NCI-H187 (cell line): ENCODE data around the gene EPC2.
"Not testable (repeated sequence)": the region's sequence is repeated elsewhere in the genome, so short reads cannot be mapped to it uniquely, and the experiment has no call there.

Source experiments
- DNase-seq, 2 experiments: peaks; one replicate each; lab custom pipeline; 2025; lab: John Stamatoyannopoulos, UW

EPC2 gene

DNA sequence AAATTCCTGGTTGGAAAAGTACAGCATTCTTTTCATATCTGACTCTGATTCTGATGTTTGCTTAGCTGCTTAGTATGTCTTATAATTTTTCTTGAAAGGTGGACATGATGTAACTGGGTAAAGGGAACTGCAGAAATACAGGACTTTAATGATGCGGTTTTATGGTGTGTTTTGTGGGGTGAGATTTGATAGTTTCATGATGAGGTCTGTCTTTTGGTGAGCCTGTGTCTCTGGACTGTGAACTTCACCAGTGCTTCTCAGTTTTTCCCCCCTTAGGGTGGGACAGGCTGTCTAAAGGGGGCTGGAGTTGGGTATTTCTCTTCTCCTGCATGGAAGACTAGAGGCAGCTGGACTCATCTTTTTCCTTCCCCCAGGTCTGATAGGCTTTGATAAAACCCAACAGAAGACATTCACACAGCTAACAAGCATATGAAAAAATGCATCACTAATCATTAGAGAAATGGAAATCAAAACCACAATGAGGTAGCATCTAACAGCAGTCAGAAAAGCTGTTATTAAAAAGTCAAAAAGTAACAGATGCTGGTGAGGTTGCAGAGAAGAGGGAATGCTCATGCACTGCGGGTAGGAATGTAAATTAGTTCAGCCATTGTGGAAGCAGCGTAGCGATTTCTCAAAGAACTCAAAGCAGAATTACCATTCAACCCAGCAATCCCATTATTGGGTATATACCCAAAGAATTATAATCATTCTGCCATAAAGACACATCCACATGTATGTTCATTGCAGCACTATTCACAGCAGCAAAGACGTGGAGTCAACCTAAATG lies 77.6 kb downstream of the EPC2 start:
- no peak for DNase-seq

DNA sequence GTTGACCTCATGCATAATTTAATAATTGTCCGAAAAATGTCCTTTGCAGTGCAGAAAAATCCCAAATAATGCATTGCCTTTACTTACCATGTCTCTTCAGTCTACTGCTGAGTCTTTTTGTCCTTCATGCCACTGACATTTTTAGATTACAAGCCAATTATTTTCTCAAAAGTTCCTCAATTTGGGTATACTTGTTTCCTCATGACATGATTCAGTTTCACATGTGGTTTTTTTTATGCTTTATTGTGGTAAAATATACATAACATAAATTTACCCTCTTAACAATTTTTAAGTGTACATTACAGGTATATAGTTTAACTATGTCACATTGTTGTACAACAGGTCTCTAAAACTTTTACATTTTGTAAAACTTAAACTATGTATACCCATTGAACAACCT lies 81.0 kb downstream of the EPC2 start:
- DNase-seq: no peak

DNA sequence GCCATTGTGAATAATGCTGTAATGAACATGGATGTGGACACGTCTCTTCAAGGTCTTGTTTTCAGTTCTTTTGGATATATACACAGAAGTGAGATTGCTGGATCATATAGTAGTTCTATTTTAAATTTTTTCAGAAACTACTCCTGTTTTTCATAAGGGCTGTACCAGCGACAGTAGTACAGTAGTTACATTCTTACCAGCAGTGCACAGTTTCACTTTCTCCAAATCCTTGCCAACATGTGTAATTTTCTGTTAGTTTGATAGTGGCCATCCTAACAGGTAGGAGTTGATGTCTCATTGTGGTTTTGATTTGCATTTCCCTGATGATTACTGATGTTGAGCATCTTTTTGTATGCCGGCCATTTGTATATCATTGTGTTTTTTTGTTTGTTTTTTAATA lies 81.7 kb downstream of the EPC2 start:
- no peak for DNase-seq

DNA sequence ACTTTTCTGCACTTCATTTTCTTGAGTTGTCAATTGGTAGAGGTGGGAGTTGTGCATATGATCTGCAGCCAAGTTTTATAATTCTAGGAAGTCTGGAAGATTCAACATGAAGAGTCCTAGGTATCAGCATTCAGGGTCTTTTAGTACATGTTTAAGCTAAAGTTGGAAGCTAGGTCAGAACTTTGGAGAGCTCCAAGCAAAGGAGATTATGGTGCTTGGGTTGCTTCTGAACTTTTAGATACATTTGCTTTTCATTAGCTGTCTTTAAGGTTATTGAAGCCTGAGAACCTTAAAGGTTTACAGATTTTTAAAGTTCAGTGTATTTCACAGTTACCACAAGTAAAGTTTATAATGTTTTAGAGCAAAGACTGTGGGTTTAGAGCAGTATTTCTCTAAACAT lies 85.5 kb downstream of the EPC2 start:
- no peak for DNase-seq

DNA sequence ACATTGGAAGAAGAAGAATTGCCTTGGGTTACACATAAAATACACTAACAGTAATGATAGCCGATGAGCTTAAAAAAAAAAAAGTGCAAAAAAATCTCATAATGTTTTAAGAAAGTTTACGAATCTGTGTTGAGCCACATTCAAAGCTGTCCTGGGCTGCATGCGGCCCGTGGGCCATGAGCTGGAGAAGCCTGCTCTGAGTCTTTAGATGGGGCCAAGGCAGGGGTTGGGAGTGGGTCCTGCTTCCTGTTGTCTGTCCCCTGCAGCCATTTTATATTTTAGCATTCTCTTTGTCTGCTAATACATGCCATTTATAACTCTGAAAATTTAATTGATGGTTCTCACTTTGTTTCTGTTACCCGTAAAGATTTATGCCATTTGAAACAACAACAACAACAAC lies 93.2 kb downstream of the EPC2 start:
- no peak for DNase-seq

DNA sequence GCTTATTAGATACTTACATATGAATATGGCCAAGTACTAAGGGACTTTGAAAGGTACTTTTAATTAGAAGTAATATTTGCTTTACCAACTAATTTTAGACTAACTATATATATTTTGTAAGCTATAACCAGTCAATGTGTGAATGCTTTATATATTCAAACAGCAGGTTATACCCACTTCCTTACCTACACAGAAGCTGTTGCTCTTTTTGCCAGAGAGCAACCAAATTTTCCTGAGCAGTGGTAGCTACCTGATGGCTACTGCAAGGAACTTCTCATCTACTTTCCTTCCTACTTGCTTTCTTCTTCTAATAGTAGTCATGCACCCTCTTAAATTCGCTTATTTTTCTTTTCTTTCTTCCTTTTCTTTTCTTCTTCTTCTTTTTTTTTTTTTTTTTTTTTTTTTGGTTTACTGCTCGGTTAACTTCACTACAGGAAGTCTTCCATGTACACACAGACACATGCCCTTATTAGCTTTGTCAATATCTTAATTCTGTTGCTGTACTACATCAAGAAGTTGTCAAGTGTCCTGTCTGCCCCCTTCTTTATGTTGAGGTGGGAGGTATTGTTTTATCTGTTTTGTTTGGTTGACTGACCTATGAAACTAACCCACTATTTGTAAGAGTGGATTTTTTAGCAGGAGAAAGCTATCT lies 95.0 kb downstream of the EPC2 start:
- no peak for DNase-seq

DNA sequence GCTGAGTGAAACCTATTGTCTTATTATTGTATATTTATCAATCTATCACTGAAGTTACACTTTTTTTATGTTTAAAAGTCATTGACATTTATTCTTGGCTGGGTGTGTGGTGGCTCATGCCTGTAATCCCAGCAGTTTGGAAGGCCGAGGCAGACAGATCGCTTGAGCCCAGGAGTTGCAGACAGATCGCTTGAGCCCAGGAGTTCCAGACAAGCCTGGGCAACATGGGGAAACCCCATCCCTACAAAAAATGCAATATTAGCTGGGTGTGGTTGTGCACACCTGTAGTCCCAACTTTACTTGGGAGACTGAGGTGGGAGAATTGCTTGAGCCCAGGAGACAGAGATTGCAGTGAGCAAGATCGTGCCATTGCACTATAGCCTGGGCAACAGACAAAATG lies 97.8 kb downstream of the EPC2 start:
- DNase-seq: no peak

DNA sequence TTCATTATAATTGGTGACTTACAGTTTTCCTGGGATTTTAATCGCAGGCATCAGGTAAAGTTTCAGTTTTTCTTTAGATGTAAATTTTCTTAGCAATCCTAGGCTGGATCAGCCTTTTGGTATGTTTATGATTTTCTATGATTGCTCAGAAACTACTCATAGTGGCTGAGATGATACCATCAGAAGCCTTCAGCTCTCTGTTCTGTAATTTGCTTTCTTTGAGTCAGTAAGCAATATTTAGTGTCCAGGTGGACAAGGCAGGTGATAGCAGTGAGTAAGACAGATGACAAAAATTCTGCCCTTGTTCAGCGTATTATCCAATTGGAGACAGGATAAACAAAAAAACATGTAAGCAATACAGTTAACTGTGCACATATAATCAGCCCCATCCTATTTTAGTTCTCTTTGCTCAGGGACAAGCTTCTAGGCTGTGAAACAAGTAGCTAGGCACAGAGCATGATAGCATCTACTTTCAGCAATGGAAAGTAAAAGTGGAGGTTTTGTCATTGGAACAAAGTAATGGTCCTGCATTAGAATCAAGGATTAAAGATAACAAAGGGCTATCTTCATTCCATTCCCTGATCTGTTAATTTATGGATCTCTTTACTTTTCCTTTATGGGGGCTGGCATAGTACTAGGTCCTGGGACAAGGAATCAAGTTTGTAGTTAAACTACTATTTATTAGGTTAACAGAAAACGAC lies 100.8 kb downstream of the EPC2 start:
- no peak for DNase-seq

DNA sequence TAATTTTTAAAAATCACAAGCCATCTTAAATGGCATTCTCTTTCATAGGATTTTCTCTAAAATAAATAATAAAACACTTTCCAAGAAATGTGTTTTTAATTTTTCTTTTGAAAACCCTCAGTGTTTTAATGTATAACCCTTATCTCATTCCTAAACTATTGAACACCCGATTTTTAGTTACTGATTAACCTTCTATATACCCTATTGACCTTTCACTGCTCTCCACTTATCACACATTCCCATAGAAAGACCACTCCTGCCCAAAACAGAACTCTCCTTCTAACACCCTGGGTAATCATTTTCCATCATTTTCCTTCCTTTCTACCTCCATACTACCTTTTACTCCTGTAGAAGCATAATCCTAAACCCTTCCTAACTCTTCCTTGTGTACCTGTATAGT lies 102.4 kb downstream of the EPC2 start:
- no peak for DNase-seq

DNA sequence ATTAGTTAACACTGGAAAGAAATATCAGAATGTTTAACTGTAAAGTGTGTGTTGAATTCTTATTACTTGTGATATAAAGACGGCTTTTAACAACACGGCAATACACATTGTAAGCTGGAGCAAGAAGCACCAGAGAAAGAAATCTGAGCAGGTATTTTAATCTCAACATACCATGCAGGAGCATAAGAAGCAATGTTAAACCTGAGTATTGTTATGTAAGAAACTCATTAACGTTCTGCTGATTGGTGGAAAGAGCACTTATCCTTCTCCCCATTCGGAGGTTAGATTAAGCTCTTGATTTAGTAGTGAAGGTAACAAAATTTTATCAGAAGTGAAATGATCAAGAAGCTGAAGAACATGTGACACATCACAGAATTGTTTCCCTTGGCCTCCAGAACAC lies 107.4 kb downstream of the EPC2 start:
- DNase-seq: no peak

DNA sequence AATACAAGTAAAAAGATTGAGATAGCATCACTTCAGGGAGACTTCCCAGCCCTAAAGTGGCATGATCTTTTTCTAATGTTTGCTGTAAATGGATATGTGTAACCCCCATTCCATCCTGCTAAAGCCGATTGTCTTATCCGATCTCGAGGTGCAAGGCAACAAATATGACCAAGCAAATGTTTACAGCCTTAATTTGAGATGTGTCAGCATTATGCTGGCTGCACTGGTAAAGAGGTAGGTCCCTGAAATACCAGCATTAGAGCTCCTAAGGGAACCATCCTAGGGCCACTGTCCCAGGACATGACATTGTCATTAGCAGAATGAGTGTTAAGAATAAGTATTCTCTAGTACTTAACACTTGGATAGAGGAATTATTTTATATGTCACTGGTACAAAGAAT lies 108.4 kb downstream of the EPC2 start:
- DNase-seq: no peak

DNA sequence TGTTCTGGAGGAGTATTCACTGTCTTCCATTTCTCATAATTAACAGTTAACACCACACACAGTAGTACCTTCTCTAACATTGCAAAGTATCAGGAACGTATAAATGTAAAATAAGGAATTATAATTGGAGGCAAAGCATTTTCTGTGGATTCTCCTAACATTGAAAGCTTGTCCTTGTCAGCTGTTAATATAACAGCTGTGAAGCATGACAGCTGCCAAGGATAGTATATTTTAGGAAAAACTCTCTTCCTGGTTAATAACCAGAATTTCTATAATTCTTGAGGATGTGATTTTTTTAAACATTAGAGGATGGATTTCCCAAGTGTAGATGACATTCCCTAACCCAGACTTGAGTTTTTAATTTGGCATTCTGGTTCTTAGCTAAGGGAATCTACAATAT lies 110.3 kb downstream of the EPC2 start:
- no peak for DNase-seq

DNA sequence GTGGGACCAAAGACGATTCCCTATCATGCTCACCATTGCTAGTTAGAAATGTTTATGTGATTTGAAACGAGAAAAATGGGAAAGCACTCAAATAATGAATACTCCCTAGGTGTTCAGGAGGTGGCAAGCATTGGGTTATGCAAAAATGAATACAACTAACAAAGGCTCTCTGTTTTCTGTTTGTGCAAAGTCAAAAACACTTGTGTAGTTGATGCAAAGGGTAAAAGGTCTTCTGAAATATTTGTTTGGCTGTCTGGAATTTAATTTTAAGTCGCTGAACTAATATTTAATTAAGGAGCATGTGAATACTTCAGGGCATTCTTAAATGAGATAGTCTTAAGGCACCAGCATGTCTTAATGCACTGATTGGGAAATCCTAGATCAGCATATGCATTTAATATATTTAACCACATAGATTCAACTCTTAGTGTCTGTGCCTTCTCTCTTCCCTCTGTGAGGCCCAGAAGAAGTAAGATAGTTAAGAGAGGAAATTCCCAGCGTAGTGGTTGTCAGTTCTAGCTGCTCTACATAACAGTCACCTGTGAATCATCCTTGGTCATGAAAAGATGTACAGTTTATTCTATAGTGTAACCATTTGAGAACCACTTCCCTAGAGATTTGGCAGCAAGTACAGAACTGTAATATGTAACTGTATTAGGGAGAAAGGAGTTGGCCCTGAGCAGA lies 111.9 kb downstream of the EPC2 start:
- DNase-seq: no peak

DNA sequence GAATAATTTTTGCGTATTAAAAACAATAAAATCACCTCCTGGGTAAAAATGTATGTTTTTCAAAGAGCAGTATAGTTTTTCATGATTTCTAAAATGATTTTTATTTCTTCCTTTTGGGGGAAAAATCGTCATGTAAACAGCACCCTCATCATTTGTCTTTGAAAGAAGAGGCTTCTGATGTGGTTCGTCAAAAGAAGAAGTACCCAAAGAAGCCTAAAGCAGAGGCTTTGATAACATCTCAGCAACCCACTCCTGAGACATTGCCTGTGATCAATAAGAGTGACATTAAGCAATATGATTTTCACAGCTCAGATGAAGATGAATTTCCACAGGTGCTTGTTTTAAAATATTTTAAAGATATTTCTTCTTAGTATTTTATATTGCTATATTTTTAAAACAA lies 120.3 kb downstream of the EPC2 start:
- DNase-seq: no peak

DNA sequence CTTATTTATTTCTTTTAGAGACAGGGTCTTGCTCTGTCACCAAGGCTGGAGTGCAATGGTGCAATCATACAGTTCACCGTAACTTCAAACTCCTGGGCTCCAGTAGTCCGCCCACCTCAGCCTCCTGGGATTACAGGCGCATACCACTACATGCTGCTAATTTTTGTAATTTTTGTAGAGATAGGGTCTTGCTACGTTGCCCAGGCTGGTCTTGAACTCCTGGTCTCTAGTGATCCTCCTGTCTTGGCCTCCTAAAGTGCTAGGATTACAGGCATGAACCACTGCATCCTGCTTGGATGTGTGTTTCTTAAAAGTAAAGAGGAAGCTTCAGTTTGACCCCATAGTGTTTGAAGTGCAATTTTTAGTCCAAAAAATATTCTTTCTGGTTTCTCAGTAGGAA lies 125.5 kb downstream of the EPC2 start:
- no peak for DNase-seq

DNA sequence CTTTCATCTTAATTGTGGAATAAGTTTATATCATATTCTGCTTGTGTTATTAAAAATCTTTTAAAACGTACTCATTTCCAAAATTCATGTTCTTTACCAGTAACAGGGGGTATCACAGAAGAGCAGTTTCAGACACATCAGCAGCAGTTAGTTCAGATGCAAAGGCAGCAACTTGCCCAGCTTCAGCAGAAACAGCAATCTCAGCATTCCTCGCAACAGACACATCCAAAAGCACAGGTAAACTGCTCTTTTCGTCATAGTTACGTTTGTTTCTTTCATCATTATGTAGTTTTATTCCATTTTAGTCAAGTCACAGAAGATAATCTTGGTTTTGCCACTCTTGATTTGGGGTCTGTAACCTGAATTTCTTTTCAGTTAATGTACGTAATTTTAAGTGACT lies 137.0 kb downstream of the EPC2 start:
- no peak for DNase-seq

DNA sequence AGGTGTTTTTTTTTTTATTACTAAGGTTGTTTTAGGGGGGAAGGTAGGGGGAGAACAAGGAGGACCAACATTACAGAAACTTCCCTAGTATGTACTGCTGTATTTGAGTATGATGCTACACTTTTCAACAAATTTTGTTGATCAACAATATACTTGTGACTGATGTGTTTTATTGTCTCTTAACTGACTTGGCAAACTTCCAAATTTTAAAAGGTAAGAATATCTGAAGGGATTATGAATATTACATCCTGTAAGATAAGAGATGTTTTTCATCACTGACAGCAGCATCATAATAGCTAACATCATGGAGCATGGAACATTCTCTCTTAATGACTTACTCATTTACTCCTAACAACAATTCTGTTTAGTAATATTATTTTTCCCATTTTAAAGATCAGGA lies 144.5 kb downstream of the EPC2 start:
- no peak for DNase-seq

DNA sequence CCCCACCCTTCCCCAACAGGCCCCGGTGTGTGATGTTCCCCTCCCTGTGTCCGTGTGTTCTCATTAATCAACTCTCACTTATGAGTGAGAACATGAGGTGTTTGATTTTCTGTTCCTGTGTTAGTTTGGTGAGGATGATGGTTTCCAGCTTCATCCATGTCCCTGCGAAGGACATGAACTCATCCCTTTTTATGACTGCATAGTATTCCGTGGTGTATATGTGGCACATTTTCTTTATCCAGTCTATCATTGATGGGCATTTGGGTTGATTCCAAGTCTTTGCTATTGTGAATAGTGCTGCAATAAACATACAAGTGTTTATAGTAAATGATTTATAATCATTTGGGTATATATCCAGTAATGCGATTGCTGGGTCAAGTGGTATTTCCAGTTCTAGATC lies 145.6 kb downstream of the EPC2 start:
- not testable (repeated sequence) for DNase-seq

DNA sequence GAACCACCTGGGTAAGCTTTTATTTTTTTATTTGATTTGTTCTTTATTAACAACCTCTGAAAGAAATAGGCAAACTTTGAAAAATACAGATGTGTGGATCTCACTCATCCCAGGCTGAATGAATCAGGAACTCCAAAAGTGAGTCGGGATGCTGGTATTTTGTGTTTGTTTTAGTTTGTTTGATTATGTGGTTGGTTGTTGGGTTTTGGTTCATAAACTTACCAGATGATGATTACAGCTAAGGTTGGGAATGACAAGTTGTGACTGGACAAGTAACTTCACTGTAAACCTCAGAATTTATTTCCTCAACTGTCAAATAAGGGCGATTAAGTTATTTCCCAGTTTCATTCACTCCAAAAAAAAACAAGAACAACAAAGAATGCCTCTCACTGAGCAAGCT lies 150.0 kb downstream of the EPC2 start:
- no peak for DNase-seq

DNA sequence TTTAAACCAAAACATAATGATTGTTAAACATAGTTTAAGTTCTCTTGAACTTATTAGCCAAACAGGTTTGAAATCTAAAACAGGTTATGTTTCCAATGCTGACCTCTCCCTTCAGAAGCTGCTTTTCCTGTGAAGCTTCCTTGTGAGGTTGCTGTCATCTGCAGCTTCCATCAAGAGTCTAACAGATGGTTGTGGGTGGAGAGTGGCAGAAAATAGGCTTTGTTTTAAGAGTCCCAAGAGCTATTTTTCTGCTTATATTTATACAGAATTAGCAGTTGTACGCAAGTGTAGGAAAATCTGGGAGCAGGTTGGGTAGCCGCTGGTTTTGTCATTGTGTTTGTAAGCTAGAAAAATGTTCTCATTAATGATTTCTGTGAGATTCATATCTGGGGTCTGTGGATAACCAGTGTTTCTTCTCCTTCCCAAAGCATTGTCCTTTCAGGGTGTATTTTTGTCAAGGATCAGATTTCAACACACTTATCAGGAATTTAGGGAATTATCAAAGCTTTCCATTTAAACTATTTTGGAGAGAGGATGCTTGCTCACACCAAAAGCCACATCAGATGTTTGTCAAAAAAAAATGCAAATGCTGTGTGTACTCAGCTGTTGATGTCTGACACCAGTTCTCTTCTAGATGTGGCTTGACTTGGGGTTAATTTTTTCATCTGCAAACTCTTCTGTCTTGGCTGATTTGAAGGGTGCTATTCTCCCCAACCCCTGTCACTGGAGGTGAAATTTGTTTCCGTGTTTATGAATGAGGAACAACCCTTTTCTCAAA lies 152.4 kb downstream of the EPC2 start:
- no peak for DNase-seq

DNA sequence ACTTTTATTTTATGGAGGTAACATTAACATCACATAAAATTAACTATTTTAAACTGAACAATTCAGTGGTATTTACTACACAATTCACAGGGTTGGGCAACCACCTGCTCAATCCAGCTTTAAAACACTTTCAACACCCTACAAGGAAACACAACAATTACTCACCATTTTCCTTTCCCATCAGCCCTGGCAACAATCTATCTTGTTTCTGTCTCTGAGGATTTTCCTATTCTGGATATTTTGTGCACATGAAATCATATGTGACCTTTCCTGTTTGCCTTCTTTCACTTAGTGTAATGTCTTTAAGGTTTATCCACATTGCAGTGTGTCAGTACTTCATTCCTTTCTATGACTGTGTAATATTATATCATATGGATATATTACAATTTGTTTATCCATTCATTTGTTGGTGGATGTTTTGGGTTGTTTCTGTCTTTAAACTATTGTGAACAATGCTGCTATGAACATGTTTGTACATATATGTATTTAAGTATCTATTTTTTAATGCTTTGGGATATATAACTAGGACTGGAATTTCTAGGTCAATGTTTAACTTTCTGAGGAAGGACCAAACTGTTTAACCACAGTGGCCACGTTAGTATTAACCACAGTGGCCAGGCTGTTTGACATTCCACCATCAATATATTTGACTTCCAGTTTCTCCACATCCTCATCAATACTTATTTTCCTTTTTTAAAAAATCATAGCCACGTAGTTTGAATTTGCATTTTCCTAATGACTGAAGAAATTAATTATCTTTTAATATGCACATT lies 158.1 kb downstream of the EPC2 start:
- DNase-seq: no peak
